GM13977 (cell line): ENCODE data around the gene CDX1.

Experiments used
- DNase-seq: peaks from one replicate; pipeline ENCODE4 v3.0.0; 2012; ENCODE audit warnings: low spot score
- in situ Hi-C: fragments of 300-500 bp; cut with MboI; formaldehyde crosslinking; loops from one replicate; pipeline ENCODE4 v1.12.0; 2022; ENCODE audit warnings: low sequenced_read_pairs, low pct_unique_long_range_greater_than_20kb, mixed read lengths, inconsistent platforms; ENCODE audit not compliant: unreplicated experiment
- TF ChIP-seq, protein P1 (sequence below): IDR thresholded peaks from 2 replicates; pipeline ENCODE4 v1.5.1; 2012; ENCODE audit warnings: mild to moderate bottlenecking, control low read depth; ENCODE audit not compliant: insufficient read depth; ENCODE audit errors: extremely low read depth, missing control alignments

CDX1 gene

DNA sequence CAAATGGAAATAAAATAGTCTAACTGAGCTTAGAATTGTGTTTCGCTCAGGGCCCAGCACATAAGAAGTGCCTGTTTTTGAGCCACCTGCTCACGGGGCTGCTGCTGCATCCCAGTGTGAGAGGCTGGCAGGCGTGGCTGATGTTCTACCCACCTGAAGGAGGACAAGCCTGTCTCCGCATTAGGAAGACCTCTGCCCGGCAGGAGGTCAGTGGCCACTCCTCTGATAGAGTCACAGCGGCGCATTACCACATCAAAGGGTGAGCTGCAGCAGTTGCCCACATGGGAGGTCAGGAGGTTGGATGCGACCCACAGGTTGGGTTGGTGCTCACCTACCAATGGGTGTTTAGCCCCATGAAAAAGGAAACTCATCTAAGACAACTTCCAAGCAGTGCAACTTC lies 19.6 kb downstream of the CDX1 start:
- DNase-seq, result no peak
- in situ Hi-C loops, result no loop called here
- TF ChIP-seq, protein P1, sequence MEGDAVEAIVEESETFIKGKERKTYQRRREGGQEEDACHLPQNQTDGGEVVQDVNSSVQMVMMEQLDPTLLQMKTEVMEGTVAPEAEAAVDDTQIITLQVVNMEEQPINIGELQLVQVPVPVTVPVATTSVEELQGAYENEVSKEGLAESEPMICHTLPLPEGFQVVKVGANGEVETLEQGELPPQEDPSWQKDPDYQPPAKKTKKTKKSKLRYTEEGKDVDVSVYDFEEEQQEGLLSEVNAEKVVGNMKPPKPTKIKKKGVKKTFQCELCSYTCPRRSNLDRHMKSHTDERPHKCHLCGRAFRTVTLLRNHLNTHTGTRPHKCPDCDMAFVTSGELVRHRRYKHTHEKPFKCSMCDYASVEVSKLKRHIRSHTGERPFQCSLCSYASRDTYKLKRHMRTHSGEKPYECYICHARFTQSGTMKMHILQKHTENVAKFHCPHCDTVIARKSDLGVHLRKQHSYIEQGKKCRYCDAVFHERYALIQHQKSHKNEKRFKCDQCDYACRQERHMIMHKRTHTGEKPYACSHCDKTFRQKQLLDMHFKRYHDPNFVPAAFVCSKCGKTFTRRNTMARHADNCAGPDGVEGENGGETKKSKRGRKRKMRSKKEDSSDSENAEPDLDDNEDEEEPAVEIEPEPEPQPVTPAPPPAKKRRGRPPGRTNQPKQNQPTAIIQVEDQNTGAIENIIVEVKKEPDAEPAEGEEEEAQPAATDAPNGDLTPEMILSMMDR, result no peak

DNA sequence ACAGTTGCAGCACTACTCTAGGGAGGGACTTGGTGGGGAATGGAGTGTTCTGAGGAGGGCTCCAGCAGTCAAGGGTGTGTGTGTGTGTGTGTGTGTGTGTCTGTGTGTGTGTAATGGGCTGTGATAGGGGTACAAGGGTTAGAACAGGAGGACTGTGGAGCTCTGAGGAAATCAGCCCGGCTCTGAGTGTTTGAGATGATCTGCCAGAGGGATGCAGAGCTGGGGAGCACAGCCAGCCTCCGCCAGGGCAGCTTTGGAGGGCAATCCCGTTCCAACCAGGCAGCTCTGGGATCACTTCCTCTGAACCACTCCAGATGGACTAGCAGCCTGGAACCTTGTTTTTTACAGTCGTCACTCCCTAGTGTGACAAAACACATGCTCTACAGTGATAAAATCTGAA lies 20.3 kb downstream of the CDX1 start:
- TF ChIP-seq, protein P1, result no peak
- in situ Hi-C loops, result no loop called here
- no peak for DNase-seq

DNA sequence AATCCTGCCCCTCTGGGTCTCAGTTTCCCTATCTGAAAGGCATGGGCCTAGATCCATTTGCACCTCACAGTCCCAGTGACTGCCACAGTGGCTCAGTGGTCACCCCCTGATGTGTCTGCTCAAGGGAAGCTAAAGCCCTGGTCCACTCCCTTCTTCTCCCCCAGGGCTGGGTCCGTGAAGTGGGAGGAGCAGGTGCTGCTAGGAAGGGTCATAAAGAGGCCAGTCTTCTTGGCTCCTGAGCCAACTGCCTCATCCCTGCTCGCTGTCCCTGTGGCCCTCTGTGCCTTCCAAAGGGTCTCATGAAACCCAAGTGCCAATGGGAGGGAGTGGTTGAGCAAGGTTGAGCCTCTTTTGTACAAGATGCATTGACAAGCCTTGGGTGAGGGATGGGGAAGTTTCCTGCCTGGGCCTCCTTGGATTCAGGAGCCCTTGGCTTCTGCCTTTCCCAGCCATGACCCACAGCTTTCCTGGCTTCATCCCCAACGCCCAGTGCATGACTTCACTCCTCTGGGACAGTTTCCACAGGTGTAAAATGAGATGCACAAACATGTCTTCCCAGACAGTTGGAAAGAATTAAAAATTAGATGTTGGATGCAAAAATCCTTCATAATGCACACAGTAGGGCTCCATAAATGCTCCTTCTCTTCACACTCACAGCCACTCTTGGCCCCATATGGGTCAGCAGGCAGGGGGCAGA lies 21.7 kb downstream of the CDX1 start:
- DNase-seq, result no peak
- TF ChIP-seq, protein P1, result no peak
- in situ Hi-C loops, result no loop called here

DNA sequence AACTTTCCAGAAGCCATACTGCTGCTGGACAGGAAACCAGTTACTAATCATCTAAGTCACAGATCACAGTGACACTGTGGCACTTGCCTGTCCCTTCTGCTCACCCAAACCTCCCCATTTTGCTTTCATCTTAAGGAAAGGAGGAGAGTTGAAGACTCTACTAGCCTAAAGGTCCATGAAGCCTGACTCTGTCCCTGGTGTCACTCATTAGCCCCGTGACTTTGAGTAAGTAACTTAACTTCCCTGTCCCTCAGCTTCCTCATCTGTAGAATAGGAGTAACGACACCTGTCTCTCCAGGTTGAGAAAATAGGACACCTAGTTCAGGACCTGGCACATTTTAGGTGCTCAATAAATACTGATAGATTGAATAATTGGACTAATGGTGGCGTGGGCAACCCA lies 22.7 kb downstream of the CDX1 start:
- TF ChIP-seq, protein P1, result no peak
- DNase-seq, result no peak
- in situ Hi-C loops, result no loop called here

DNA sequence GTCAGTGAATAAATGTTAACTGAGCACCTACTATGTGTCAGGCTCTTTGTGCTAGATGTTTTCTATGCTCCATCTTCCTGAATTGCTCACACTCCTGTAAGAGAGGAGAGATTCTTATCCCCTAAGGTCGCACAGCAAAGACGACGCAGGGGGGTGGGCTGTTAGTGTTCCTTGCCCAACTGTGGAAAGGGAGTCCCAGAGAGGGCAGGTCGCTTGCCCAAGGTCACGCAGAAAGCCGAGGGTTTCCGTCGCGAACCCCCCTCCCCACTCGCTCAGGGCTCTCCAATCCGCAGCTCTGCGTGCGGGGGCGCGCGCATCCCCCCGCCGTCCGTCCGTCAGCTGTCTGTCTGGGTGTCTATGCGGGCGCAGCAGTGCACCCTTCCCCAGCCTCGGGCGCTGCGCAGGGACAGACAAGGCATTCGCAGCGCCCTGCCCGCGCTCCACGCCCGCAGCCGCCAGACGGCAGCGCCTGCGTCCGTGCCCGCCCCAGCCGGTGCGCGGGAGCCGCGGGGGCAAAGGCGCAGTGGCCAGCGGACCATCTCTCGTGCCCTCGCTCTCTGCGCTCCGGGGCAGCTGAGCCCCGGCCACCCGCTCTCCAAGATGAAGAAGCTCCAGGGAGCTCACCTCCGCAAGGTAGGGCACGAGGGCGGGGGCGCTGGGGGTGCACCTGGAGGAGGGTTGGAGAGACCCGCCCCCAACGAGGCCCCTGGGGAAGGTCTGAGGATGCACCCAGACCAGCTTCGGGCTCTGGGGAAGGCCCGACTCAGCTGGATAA lies 23.3 kb downstream of the CDX1 start, which contains the start of gene SLC6A7:
SLC6A7 (plus strand) TSS at position 335 of the 775 bp plus-strand sequence; CDS start at position 601, 266 bp downstream.
- in situ Hi-C loops, result no loop called here
- TF ChIP-seq, protein P1, result no peak
- no peak for DNase-seq

DNA sequence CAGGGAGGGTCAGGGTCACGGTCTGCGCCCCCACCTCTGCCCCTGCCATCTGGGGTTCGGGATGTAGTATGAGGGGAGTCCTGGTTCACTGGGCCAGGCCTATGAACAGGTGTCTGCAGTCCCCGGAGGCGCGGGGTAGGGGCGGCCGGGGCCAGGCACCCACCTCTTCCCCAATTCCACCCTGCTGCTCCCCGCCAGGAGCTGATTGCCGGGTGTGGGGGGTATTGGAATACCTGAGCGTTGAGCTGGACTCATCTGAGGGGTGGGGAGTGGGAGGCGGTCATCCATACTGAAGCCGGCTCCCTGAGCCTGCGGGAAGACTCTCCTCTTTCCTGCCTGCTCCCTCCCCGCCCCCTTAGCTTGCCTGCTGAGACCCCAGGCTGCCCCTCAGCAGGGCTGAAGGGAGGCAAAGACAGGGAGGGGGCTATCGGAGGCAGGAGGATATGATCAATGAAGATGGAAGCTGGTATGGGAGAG lies 24.0 kb downstream of the CDX1 start:
- in situ Hi-C loops, result no loop called here
- no peak for DNase-seq
- TF ChIP-seq, protein P1, result no peak
